Measurements from ENCODE around the gene OPRM1.
"Not testable (repeated sequence)": the region's sequence is repeated elsewhere in the genome, so short reads cannot be mapped to it uniquely, and the experiment has no call there.

OPRM1 gene

DNA sequence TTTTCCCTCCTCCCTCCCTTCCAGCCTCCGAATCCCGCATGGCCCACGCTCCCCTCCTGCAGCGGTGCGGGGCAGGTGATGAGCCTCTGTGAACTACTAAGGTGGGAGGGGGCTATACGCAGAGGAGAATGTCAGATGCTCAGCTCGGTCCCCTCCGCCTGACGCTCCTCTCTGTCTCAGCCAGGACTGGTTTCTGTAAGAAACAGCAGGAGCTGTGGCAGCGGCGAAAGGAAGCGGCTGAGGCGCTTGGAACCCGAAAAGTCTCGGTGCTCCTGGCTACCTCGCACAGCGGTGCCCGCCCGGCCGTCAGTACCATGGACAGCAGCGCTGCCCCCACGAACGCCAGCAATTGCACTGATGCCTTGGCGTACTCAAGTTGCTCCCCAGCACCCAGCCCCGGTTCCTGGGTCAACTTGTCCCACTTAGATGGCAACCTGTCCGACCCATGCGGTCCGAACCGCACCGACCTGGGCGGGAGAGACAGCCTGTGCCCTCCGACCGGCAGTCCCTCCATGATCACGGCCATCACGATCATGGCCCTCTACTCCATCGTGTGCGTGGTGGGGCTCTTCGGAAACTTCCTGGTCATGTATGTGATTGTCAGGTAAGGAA, at the start of gene OPRM1:
Gene OPRM1, plus strand, starts transcription at position 10 of the 612 bp plus-strand sequence. Its CDS starts 305 bp downstream, at position 315.
- no peak for FAIRE-seq
- no peak for DNase-seq (ENCODE audit: insufficient read length, low spot score)

DNA sequence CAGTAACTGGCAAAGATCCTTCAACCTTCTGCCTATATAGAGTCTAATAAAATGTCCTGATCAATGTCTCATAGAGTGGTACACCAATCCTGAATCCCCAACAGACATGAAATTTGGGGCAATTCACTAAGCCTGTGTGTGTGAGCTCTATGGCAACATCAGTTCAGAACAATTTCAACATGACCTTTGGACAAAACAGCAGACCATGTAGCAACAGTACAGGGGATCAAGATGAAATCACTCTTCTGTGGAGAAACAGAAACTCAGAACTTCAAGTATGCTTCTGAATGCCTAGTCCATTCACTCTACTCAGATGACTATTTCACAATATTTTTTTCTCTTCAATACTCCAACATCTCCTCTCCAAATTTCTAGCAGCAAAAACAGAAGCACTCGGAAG, 49.1 kb upstream of the OPRM1 start:
- FAIRE-seq (no peak), DNase-seq (ENCODE audit: insufficient read length, low spot score) (no peak)

DNA sequence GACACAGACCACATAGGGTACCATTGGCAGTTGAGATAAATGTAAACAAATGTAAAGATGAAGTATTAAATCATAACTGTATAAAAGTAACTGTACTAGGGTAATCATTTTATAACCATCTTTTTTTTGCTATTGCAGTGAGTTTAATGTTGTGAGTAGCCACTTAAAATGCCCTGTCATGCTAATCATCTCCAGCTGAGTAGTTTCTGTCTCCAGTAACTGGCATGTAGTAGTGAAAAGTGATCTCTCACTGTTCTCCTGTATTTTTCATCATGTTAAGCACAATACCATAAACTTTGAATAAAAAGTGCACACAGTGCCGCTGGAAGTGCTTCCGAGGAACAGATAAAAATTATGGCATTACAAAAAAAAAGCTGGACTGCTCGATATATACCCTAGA, 45.0 kb upstream of the OPRM1 start:
- FAIRE-seq (no peak), DNase-seq (ENCODE audit: insufficient read length, low spot score) (no peak)

DNA sequence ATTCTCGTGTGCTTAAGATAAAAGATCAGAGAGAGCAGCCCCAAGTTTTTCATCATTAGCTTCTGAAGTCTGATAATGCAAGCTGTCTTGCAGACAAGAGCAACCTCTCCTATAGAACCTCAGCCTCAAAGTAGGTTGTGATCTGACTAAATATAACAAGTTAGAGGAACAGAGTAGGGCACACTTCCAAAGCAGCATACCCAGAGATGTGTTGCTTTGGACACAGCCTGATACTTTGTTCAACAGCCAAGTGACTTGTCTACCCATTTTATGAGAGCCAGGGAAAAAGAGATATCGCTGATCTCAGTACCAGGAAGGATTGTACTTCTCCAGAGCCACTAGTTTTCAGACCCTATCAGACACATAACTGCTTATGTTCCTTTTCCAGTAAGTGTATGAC, 44.2 kb upstream of the OPRM1 start:
- FAIRE-seq (no peak), DNase-seq (ENCODE audit: insufficient read length, low spot score) (no peak)

DNA sequence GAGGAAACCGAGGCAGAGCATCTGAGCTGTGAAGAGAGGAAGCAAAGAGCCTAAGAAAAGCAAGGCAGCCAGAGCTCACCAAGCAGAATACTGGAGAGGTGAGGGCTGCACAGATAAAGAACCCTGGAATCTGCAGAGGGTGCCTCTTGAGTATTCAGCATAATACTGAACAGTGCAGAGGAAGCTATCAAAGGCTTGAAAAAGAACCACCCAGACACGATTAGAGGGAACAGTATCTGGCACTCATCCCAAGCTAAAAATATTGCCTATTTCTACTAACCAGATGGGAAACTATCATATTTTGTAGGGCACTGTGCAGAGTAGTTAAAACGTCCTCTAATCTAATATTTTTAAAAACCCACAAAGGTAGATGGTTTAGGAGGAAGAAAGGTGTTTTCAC, 41.8 kb upstream of the OPRM1 start:
- FAIRE-seq (no peak), DNase-seq (ENCODE audit: insufficient read length, low spot score) (no peak)

DNA sequence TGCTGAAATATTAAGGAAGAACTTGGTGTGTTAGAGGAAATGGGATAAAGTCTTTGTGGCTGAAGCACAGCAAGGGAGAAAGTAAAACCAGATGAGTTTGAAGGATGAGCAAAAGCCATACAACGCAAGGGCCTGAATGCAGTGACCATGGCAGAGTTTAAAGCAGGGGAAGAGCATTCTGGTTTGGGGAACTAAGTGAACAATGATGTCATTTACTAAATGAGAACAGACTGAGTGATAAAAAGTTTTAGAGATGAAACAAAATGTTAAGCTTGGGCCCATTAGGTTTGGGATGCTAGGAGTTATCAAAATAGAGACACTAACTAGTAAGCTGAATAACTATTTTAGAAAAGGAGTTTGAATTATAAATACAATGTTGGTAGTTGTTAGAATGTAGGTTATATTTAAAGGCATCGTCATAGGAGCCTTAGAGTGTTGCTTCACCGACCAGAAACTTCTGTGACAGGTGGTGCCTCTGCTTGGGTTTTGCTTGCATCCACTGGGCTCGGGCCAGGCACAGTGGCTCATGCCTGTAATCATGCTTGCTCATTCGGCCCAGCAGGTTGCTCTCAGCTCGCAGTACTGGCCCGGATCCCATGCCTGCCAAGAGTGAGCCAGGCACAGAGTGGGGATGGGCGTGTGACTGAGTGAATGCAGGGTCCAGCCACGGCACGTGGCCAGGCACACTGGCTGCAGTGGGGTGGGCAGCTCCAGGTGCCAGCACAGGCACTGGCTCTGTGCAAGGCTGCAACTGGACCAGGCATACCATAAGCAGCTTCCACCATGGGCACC, 37.4 kb upstream of the OPRM1 start:
- FAIRE-seq: no peak
- DNase-seq (ENCODE audit: insufficient read length, low spot score): no peak

DNA sequence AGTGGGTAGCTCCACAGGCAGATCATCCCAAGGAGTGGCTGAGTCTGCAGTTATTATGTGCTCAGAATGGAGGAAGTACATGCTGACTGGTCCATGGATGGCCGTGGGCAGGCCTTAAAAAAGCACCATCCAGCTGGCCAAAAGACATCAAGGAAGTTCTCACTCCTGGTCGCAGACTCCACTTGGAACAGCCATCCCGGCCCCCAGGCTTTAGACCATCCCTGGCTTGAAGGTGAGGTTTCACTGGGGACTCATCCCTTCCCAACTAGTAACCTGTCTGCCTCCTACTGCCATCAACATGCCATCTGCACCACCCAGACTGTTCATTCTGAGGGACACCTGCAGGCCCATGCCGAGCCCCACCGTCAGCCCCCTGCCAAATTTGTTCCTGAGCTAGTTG, 36.1 kb upstream of the OPRM1 start:
- FAIRE-seq (no peak), DNase-seq (ENCODE audit: insufficient read length, low spot score) (no peak)

DNA sequence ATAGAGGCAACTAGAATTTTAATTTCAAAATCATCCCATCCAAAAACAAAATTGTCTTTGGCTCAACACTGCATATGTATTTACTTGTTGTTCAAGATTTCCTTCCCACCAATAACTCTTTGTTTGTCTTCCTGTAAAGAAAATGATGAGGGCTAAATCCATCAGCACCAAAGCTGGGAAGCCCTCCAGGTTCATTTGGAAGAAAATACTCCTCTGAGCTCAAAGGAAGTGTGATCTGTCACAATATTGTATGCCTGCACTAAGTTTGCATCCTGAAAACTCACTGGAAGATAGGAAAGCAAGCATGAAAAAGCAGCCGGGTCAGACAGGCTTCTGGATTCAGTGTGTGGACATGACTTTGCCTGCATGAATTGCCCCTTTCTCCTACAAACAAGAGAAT, 28.7 kb upstream of the OPRM1 start:
- no peak for FAIRE-seq
- DNase-seq (ENCODE audit: insufficient read length, low spot score): no peak

DNA sequence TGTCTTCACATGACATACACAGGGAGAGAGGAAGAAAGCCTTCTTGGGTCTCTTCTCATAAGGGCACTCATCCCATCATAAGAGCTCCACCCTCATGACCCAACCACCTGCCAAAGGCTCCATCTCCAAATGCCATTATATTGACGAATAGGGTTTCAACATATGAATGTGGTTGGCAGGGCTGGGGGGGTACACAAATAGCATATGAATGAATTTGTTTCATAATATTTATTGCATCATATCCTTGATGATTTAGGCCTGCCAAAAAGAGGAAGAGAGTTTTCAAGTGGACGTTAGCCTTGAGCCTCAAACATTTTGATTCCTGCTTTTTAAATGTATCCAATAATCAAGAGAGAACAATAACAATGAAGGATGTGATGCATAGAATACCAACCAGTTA, 26.2 kb upstream of the OPRM1 start:
- DNase-seq (ENCODE audit: insufficient read length, low spot score) (no peak), FAIRE-seq (no peak)

DNA sequence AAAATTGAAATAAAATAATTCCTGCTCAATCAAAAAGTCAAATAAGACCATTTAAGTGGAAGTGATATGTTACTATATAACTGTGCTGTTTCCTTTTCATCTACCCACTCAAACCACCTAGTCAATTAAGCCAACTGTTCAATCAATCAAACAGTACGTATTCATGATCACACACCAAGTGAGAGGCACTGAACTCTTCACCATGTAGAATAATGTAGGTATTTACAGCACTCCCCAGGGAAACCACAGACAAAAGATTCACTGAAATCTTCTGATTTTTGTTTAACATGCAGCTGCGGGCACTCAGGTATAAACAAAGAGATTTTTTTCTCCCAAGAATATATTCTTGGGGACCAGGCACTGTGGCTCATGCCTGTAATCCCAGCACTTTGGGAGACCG, 21.3 kb upstream of the OPRM1 start:
- DNase-seq (ENCODE audit: insufficient read length, low spot score): no peak
- no peak for FAIRE-seq

DNA sequence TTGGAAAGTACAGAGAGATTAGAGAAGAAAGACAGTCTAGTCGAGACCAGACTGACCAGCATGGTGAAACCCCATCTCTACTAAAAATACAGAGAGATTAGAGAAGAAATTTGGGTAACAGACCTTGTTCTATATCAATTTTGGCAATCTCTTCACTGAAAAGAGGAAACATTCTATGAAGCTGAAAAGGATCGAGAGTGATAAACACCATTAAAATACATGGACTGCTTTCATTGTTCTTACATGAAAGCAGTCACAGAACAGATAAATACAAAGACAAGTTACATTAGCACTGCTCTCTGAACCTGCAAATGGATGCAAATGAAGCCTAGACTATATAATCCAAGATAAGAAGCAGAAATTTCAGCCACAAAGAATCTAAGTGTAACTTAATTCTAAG, 8.4 kb upstream of the OPRM1 start:
- no peak for DNase-seq (ENCODE audit: insufficient read length, low spot score)
- FAIRE-seq: no peak

DNA sequence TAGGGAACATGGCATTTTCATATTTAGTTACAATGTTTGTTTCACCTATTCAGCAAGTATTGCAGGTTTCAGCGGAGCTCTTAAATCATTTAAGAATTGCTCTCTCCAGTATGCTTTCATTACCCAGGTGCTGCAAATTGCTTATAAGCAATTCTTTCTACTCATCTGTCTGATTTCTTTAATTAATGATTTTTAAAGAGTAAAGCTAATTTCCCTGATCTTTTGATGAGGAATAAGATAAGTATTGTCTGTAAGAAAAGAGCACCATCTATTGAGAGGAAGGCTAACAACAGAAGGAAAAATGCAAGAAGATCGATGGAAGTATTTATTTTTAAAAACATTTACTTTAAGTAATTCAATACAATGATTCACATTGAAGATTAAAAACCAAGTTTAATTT, 2.0 kb downstream of the OPRM1 start:
- DNase-seq (ENCODE audit: insufficient read length, low spot score) (no peak), FAIRE-seq (no peak)

DNA sequence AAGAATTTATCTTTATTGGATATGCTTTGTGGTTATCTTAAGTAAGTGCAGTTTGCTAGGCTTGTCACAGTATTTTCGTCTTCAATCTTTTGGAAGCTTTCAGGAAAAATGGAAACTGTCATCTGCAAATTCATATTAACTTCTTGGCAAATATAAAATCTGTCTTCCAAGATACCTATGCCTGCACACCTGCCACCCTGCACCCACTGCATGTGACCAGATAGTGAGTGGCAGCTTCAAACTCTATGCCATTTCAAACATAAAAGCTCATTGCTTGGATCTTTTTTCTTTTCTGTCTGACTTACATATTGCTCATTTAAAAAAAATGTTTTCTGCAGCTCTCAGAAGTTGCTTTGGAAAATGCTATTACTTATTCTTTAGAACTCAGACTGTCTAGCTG, 14.1 kb downstream of the OPRM1 start:
- DNase-seq (ENCODE audit: insufficient read length, low spot score) (no peak), FAIRE-seq (no peak)

DNA sequence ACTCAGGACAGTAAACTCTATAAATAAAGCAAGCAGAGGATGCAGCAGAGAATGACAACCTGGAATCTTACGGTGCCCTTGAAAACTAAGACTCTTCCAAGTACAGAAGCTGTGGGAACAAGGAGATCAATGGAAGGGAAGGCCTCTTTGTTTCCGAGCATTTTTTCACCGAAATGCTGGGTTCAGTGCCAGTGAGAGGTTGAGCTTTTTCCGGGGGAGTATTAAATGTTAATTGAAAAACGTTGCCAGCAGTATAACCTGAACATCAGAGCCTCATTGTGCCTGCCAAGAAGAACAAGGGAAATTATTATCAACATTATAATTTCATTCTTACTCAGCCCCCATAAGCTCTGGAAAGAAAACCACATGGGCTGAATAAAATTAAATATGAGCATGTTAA, 17.5 kb downstream of the OPRM1 start:
- DNase-seq (ENCODE audit: insufficient read length, low spot score) (no peak), FAIRE-seq (no peak)

DNA sequence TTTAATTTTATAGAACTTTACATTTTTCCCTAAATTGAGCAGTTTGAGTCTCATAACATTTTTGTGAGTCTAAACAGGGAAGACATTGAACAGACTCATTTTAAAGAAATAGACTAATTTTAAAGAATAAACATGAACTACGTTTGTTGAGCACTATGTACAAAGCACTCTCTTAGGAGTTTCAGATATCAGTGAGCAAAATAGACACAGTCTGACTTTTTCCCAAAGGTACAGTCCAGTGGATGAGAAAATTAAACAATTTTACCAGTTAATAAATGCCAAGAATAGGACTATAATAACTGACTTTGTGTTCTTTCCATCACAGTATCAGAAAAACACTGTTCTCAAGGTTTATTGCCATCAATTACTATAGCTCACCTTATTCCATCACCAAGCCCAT, 18.1 kb downstream of the OPRM1 start:
- FAIRE-seq (no peak), DNase-seq (ENCODE audit: insufficient read length, low spot score) (no peak)

DNA sequence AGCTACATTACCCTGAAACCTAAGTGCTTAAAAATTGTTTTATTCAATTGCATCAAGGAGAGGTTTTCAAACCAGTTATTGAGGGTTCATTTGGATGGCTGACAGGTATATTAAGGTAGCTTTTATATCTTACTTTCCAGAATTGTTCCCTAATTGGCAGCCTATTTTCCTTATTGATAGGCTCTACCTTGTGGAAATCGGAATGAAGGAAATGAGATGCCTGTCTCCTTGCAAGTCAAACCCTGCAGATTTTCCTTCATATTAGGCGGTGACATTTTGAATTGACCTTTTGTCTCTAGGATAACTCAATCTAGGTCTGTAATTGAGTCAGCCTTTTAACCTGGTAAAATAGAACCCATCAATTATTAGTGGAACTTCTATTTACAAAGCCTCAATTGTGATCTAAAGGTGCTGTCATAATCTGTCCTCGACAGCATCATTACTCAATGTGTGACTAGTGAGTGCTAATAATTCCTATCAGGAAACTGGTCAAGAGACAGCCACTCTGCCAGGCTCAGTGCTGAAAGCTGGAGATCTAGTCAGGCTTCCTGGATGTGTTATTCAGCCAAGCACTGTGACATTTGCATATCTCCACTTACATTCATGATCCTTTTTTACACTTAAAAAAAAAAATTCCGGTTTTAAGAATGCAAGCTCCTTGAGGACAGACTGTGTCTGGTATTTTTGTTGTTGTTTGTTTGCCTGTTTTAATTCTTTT, 20.1 kb downstream of the OPRM1 start:
- no peak for DNase-seq (ENCODE audit: insufficient read length, low spot score)
- FAIRE-seq: peak; percentile 56

DNA sequence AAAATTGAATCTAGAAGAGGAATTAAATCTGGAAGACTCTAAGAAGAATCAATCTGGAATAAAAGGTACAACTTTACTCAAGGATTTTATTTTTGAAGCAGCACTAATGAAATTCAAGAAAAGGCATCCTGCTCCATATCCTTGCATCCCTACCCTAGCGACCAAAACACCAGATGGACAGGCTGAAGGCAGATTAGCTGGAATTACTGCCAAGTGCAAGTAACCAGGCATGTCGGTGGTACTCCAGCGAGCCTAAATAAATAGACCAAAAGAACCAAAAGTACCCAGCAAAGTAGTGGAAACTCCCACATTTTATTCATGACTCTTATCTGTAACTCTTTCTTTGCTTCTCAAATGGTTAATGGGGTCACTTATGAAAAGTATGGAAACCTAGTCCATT, 21.0 kb downstream of the OPRM1 start:
- DNase-seq (ENCODE audit: insufficient read length, low spot score) (no peak), FAIRE-seq (no peak)

DNA sequence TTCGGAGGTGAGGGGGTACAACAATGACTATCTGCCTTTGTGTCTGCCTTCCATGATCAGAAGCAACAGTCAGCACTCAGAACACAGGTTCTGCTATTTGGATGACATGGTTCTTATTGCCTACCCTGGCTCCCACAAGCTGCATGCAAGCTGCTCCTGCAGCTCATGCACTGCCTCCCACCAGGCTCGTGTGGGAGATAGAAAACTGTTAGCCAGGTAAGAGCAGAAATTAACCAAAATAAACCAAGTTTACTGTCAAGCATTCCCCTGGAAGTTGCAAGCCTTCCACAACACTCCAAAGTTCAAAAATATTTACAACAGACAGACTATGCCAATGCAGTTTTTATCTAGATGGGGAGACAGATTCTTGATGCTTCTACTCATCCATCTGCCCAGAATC, 31.0 kb downstream of the OPRM1 start:
- DNase-seq (ENCODE audit: insufficient read length, low spot score): no peak
- FAIRE-seq: no peak

DNA sequence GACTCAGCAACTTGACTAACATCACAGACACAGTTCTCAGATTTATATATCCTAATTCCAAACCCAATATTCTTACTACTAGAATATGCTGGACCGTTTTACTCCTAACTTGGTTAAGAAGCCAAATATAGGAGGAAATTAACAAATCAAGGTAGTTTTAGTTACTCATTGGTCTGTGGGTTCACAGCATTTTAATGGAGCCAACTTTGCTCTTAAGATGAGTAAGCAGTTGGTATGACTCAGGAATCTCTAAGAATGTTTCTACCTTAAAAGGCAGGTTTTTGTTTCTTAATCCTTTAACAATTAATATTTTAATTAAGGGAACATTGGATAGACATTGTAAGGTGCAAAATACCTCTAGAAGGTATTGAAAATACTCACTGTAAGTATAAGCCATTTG, 31.6 kb downstream of the OPRM1 start:
- no peak for FAIRE-seq
- no peak for DNase-seq (ENCODE audit: insufficient read length, low spot score)

DNA sequence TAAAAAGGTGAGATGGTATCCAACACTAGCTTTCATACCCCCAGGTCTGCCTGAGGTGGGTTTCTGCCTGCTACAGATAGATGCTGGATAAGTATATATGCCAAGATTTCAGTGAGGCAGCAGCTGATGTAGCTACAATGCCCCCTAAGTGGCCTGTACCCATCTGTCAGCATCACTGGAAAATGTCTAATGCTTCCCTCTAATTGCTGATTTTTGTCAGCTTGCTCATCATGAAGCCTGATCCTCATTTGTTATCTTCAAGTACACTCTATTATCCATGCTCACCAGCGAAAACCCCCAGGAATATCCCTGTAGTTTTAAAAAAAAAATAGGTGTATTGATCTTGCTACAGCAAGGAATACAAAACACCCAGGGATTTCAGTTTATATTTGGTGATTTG, 32.2 kb downstream of the OPRM1 start:
- no peak for DNase-seq (ENCODE audit: insufficient read length, low spot score)
- FAIRE-seq: no peak

DNA sequence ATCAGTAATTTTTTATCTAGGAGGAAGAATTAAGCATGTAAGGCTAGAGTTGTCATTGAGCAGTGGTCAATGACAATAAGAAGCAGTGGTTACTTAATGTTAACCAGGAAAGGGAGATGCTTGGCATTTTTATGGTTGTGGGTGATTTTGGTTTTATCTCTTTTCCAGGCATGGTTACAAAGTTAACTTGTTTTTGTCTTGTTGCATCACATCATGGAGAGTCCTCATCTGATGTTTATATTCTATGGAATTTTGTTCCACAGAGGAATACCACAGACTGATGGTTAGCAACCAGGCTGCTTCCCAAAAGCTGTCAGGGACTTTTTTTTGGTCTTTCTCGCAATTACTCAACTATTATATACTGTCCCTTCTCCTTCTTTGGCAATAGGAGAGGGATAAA, 32.7 kb downstream of the OPRM1 start:
- no peak for FAIRE-seq
- DNase-seq (ENCODE audit: insufficient read length, low spot score): no peak

DNA sequence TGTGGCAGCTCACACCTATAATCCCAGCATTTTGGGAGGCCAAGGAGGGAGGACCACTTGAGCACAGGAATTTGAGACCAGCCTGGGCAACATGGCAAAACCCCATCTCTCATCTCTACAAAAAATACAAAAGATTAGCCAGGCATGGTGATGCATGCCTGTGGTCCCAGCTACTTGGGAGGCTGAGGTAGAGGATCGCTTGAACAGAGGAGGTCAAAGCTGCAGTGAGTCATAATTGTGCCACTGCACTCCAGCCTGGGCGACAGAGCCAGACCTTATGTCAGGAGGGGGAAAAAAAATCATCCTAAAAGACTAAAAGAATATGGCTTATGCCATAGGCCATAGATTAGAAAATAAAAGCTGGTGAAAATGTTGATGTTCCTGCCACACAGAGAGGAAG, 39.6 kb downstream of the OPRM1 start:
- not testable (repeated sequence) for DNase-seq (ENCODE audit: insufficient read length, low spot score); FAIRE-seq

All from GM19239 (cell line).